Type B pancreatic cell (in vitro differentiated cells): ENCODE measurements around the gene ZNF493. TPM values are rescaled to one million over a fixed set of nuclear protein-coding genes. Genes with fewer than 3 reads are reported as not detected.

Experiments used
- DNase-seq: peaks from one replicate; pipeline ENCODE4 v3.0.0; 2021; ENCODE audit warnings: mixed read lengths; ENCODE audit not compliant: unreplicated experiment; ENCODE audit errors: extremely low spot score
- H3K27ac Mint-ChIP-seq: 2 replicates; pipeline ENCODE4 v1.8.0; 2021; ENCODE audit warnings: mild to moderate bottlenecking, mixed read lengths
- H3K27me3 Mint-ChIP-seq: 2 replicates; pipeline ENCODE4 v1.8.0; 2021; ENCODE audit warnings: mixed read lengths
- H3K36me3 Mint-ChIP-seq: 2 replicates; pipeline ENCODE4 v1.8.0; 2021; ENCODE audit warnings: mixed read lengths
- H3K4me1 Mint-ChIP-seq: one replicate; pipeline ENCODE4 v1.8.0; 2021; ENCODE audit warnings: mixed read lengths; ENCODE audit not compliant: unreplicated experiment
- H3K4me3 Mint-ChIP-seq: 2 replicates; pipeline ENCODE4 v1.8.0; 2021; ENCODE audit warnings: mild to moderate bottlenecking, mixed read lengths
- H3K9me3 Mint-ChIP-seq: 2 replicates; pipeline ENCODE4 v1.8.0; 2021; ENCODE audit warnings: mixed read lengths
- total RNA-seq: library from RNA; stranded (reverse); gene quantifications from 2 replicates; pipeline ENCODE4 v1.2.1, GENCODE V29; 2021; ENCODE audit warnings: low replicate concordance
- TF ChIP-seq, protein P1 (sequence below): fragments of 200-600 bp; sonication (generic); conservative IDR thresholded peaks from 2 replicates; pipeline ENCODE4 v1.5.0; 2021; ENCODE audit warnings: antibody characterized with exemption, mild to moderate bottlenecking

Gene ZNF493
- total RNA-seq, 1 donor from 2014 or later = 33.0 TPM

DNA sequence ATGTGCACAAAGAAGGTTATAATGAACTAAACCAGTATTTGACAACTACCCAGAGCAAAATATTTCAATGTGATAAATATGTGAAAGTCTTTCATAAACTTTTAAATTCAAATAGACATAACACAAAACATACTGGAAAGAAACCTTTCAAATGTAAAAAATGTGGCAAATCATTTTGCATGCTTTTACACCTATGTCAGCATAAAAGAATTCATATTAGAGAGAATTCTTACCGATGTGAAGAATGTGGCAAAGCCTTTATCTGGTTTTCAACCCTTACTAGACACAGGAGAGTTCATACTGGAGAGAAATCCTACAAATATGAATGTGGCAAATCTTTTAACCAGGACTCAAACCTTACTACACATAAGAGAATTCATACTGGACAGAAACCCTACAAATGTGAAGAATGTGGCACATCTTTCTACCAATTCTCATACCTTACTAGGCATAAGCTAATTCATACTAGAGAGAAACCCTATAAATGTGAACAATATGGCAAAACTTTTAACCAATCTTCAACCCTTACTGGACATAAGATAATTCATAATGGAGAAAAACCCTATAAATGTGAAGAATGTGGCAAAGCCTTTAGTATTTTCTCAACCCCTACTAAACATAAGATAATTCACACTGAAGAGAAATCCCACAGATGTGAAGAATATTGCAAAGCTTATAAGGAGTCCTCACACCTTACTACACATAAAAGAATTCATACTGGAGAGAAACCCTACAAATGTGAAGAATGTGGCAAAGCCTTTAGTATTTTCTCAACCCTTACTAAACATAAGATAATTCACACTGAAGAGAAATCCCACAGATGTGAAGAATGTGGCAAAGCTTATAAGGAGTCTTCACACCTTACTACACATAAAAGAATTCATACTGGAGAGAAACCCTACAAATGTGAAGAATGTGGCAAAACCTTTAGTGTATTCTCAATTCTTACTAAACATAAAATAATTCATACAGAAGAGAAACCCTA lies 26.4 kb downstream of the ZNF493 start:
- TF ChIP-seq, protein P1, sequence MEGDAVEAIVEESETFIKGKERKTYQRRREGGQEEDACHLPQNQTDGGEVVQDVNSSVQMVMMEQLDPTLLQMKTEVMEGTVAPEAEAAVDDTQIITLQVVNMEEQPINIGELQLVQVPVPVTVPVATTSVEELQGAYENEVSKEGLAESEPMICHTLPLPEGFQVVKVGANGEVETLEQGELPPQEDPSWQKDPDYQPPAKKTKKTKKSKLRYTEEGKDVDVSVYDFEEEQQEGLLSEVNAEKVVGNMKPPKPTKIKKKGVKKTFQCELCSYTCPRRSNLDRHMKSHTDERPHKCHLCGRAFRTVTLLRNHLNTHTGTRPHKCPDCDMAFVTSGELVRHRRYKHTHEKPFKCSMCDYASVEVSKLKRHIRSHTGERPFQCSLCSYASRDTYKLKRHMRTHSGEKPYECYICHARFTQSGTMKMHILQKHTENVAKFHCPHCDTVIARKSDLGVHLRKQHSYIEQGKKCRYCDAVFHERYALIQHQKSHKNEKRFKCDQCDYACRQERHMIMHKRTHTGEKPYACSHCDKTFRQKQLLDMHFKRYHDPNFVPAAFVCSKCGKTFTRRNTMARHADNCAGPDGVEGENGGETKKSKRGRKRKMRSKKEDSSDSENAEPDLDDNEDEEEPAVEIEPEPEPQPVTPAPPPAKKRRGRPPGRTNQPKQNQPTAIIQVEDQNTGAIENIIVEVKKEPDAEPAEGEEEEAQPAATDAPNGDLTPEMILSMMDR = no peak
- H3K4me1 Mint-ChIP-seq = no peaks in the 10 kb centered on the region
- no peak overlapping the region for H3K4me3 Mint-ChIP-seq
- H3K9me3 Mint-ChIP-seq = peaks cover 35% of the 10 kb centered on the region
- no peak for DNase-seq
- peaks cover 48% of the 10 kb centered on the region for H3K36me3 Mint-ChIP-seq
- H3K27ac Mint-ChIP-seq = no peak overlapping the region
- no peaks in the 10 kb centered on the region for H3K27me3 Mint-ChIP-seq

DNA sequence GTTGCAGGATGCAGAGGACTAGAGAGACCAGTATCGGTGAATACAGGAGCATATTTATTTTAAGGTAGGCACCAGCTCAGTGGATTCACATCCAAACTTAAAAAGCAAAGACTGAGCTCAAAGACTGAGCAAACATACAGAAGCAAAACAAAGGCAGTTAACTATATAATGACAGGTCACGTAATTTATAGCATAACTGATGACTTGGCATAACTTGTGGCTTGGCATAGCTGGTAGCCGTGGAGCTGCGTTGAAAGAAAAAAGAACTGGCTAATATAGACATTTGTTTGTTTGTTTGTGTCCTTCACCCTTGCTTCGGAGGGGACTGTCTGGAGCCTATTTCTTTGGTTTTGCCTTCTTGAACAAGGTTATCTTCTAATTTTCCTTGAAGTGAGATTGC lies 33.7 kb downstream of the ZNF493 start:
- peaks cover 12% of the 10 kb centered on the region for H3K9me3 Mint-ChIP-seq
- TF ChIP-seq, protein P1 = no peak
- no peaks in the 10 kb centered on the region for H3K4me1 Mint-ChIP-seq
- peaks cover 3% of the 10 kb centered on the region for H3K36me3 Mint-ChIP-seq
- no peak overlapping the region for H3K27ac Mint-ChIP-seq
- no peak for DNase-seq
- H3K27me3 Mint-ChIP-seq = no peaks in the 10 kb centered on the region
- H3K4me3 Mint-ChIP-seq = no peak overlapping the region

DNA sequence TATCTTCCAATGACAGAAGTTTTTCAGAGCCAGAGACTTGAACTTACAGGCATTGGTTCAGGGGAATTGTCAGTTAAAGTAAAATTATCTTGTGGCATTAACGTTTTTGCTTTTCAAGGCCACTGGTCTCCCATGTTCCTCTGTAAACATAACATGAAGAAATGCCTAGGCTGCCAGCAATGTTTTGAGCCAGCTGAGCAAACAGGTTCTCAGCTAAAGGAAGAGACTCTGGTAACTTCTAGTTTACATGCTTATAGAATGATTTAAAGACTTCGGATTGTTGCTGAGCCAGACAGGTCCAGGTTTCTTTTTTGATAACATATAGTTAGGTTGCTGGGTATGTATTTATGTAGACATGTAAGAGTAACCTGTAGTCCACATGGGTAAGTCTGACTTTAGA lies 35.7 kb downstream of the ZNF493 start:
- no peak for DNase-seq
- no peaks in the 10 kb centered on the region for H3K36me3 Mint-ChIP-seq
- peak overlapping the region; percentile 70 for H3K27ac Mint-ChIP-seq
- TF ChIP-seq, protein P1 = no peak
- H3K27me3 Mint-ChIP-seq = no peaks in the 10 kb centered on the region
- peaks cover 9% of the 10 kb centered on the region for H3K9me3 Mint-ChIP-seq
- no peak overlapping the region for H3K4me3 Mint-ChIP-seq
- no peaks in the 10 kb centered on the region for H3K4me1 Mint-ChIP-seq

DNA sequence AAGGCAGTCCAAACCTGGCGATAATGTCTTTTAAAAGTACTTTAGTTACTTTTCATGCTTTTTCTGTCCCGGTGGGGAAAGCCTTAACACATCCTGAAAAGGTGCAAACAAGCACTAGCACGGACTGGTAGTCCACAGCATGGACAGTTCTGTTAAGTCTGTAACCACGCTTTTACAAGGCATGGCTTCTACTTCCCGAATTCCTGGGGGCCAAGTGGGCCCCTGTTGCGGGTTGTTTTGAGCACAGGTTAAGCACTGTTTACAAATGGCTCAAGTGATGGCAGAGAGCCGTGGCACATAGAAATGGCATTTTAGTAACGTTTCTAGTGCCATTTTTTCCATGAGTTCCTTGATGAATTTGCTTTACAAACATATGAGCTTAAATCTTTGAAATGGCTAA lies 37.6 kb downstream of the ZNF493 start:
- Mint-ChIP-seq H3K27ac (no peak overlapping the region), H3K27me3 (no peaks in the 10 kb centered on the region), H3K4me1 (peaks cover 6% of the 10 kb centered on the region), H3K36me3 (peaks cover 5% of the 10 kb centered on the region), H3K9me3 (peaks cover 14% of the 10 kb centered on the region), H3K4me3 (no peak overlapping the region)
- TF ChIP-seq, protein P1 = no peak
- no peak for DNase-seq

DNA sequence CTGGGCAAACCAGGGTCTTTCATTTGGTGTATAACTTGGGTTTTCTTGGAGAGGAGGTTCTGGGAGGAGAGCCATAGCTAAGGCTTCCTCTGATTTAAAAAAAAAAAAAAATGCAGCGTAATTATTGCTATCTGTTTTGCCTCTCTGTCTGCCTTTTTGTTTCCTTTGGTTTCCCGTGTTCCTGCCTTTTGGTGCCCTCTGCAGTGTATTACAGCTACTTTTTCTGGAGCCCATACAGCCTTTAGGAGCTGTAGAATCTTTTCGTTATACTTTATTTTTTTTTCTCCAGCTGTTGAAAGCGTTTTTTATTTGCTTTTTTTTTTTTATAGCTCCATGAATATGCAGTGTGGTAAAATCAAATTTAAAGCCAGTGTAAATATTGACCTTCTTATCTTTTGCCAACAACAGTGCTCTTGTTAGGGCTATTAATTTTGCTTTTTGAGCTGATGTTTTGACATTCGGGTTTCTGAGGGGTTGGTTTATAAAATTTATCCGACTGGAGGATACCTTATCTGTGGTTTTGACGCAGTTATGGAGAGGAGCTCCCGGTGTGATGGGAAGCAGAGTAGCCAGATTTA lies 38.1 kb downstream of the ZNF493 start:
- Mint-ChIP-seq H3K4me3 (no peak overlapping the region), H3K27me3 (no peaks in the 10 kb centered on the region), H3K4me1 (peaks cover 10% of the 10 kb centered on the region), H3K27ac (no peak overlapping the region), H3K36me3 (peaks cover 6% of the 10 kb centered on the region), H3K9me3 (peaks cover 15% of the 10 kb centered on the region)
- DNase-seq = no peak
- TF ChIP-seq, protein P1 = no peak
